K562 (cell line): Measurements from ENCODE around the gene CEACAM18. TPM values are rescaled to one million over a fixed set of nuclear protein-coding genes. Genes with fewer than 3 reads are reported as not detected.
A peak's percentile ranks its signal among the peaks of the same experiment; 100 is the strongest.

Experiments
- ATF6 ChIP-seq: sonication (generic); formaldehyde crosslinking; IDR thresholded peaks from 2 replicates; pipeline ENCODE4 v1.4.0; 2020; ENCODE audit warnings: mild to moderate bottlenecking, missing genetic modification reagents
- BCOR ChIP-seq: fragments of 450-650 bp; IDR thresholded peaks from 2 replicates; pipeline ENCODE4 v1.6.1; 2016
- CBFA2T2 ChIP-seq: fragments of 450-650 bp; conservative IDR thresholded peaks from 2 replicates; pipeline ENCODE4 v1.6.1; 2017; ENCODE audit warnings: mild to moderate bottlenecking
- FOSL1 ChIP-seq: fragments of 200-800 bp; sonication (Bioruptor generic); conservative IDR thresholded peaks from 2 replicates; pipeline ENCODE4 v1.6.1; 2016; ENCODE audit warnings: missing genetic modification characterization, missing compliant biosample characterization
- GTF2A2 ChIP-seq: IDR thresholded peaks from 2 replicates; pipeline ENCODE4 v1.6.1; 2016; ENCODE audit warnings: mild to moderate bottlenecking, missing genetic modification characterization, missing compliant biosample characterization
- HNRNPH1 ChIP-seq: fragments of 200-400 bp; formaldehyde crosslinking; optimal IDR thresholded peaks from 2 replicates; pipeline ENCODE3; 2017; ENCODE audit warnings: low read depth, mild to moderate bottlenecking, low read length, moderate library complexity
- KAT2B ChIP-seq: IDR thresholded peaks from one replicate; pipeline ENCODE4 v1.6.1; 2012; ENCODE audit warnings: low read depth, mild to moderate bottlenecking, control low read depth, inconsistent platforms, low read length, moderate library complexity
- LEF1 ChIP-seq: fragments of 450-650 bp; IDR thresholded peaks from 2 replicates; pipeline ENCODE4 v1.6.1; 2016; ENCODE audit warnings: mild to moderate bottlenecking
- MYBL2 ChIP-seq, 2 experiments: fragments of 450-650 bp in 1 of 2; sonication (generic) in 1 of 2; formaldehyde crosslinking in 1 of 2; IDR thresholded peaks; 2 replicates each; pipeline versions ENCODE4 v1.6.1 to v1.8.1; 2017 to 2022; ENCODE audit warnings: borderline replicate concordance in 1 of 2, inconsistent platforms in 1 of 2, low read depth in 1 of 2, mild to moderate bottlenecking in 1 of 2, missing genetic modification reagents in 1 of 2, moderate library complexity in 1 of 2
- NBN ChIP-seq: fragments of 450-650 bp; IDR thresholded peaks from 2 replicates; pipeline ENCODE4 v1.6.1; 2016; ENCODE audit warnings: low read depth, mild to moderate bottlenecking
- PATZ1 ChIP-seq: fragments of 250-450 bp; sonication (Bioruptor Pico); IDR thresholded peaks from 2 replicates; pipeline ENCODE4 v1.5.0; 2020; ENCODE audit warnings: mild to moderate bottlenecking, borderline replicate concordance
- PHF21A ChIP-seq: fragments of 450-650 bp; IDR thresholded peaks from 2 replicates; pipeline ENCODE4 v1.6.1; 2017; ENCODE audit warnings: low read depth, borderline replicate concordance
- POLR2B ChIP-seq: fragments of 450-650 bp; IDR thresholded peaks from 2 replicates; pipeline ENCODE4 v1.6.1; 2018; ENCODE audit warnings: low read depth; ENCODE audit not compliant: partially characterized antibody
- SREBF1 ChIP-seq: fragments of 150-350 bp; IDR thresholded peaks from 2 replicates; pipeline ENCODE4 v1.6.1; 2014; ENCODE audit warnings: antibody characterized with exemption, low read depth, low read length, borderline replicate concordance
- SRSF7 ChIP-seq: fragments of 200-400 bp; formaldehyde crosslinking; optimal IDR thresholded peaks from 2 replicates; pipeline ENCODE3; 2017; ENCODE audit warnings: mild to moderate bottlenecking, low read depth, low read length
- THAP7 ChIP-seq: fragments of 250-450 bp; sonication (Bioruptor Pico); IDR thresholded peaks from 2 replicates; pipeline ENCODE4 v1.5.0; 2021
- XRCC3 ChIP-seq: fragments of 450-650 bp; IDR thresholded peaks from 2 replicates; pipeline ENCODE4 v1.6.1; 2017; ENCODE audit warnings: mild to moderate bottlenecking, moderate library complexity
- ZBTB9 ChIP-seq: fragments of 450-650 bp; formaldehyde crosslinking; IDR thresholded peaks from 2 replicates; pipeline ENCODE4 v1.4.0; 2020; ENCODE audit warnings: mild to moderate bottlenecking, moderate library complexity
- ZFP1 ChIP-seq: fragments of 450-650 bp; formaldehyde crosslinking; IDR thresholded peaks from 2 replicates; pipeline ENCODE4 v1.4.0; 2020; ENCODE audit warnings: mild to moderate bottlenecking, mixed read lengths
- ZNF280A ChIP-seq: fragments of 450-650 bp; IDR thresholded peaks from 2 replicates; pipeline ENCODE4 v1.6.1; 2018; ENCODE audit warnings: mild to moderate bottlenecking, low read depth; ENCODE audit not compliant: partially characterized antibody
- ZNF551 ChIP-seq: fragments of 250-450 bp; sonication (Bioruptor Pico); IDR thresholded peaks from 2 replicates; pipeline ENCODE4 v1.5.0; 2021; ENCODE audit warnings: mild to moderate bottlenecking, moderate library complexity
- polyA plus RNA-seq, 8 experiments: library from polyadenylated mRNA; depleted of rRNA in 4 of 8; stranded (reverse) in 5 of 8; unstranded in 3 of 8; fragments of >200 nt; fragmentation: Nextera tagmentation in 2 of 8; fragmentation: Illumina TruSeq in 1 of 8; extraction: Ambion mirVana in 2 of 8; extraction: Trizol in 1 of 8; gene quantifications; 2 replicates each; pipeline versions ENCODE4 v1.2.1 to v1.2.3, GENCODE V29; 2011 to 2014; ENCODE audit warnings: inconsistent platforms in 1 of 8, missing spikeins in 1 of 8
- total RNA-seq, 7 experiments: library from RNA; depleted of rRNA in 6 of 7; stranded (reverse); fragments of >200 nt in 6 of 7; fragmentation: Illumina TruSeq in 2 of 7; extraction: Trizol in 2 of 7; gene quantifications; 2 replicates each; pipeline versions ENCODE4 v1.2.1 to v1.2.3, GENCODE V29; 2011 to 2021; ENCODE audit warnings: low replicate concordance in 1 of 7

Gene CEACAM18
- total and polyA plus RNA-seq, 9 of the 15 experiments (the other 6 are each of a cell fraction or from before 2014, with no cell fraction given): 0.08 to 0.24 (median 0.15) TPM; not detected in 3

- no peak for TF ChIP-seq ATF6
- TF ChIP-seq HNRNPH1: no peak
- TF ChIP-seq SREBF1: peak; percentile 71; the same call in 1 of the 2 replicates
- no peak for TF ChIP-seq CBFA2T2
- TF ChIP-seq GTF2A2 (tag): no peak
- no peak for TF ChIP-seq KAT2B
- TF ChIP-seq BCOR: no peak
- no peak for TF ChIP-seq SRSF7
- TF ChIP-seq PHF21A: no peak
- TF ChIP-seq ZBTB9: peak; percentile 72; the same call in 1 of the 2 replicates
- TF ChIP-seq XRCC3: no peak
- no peak for TF ChIP-seq LEF1
- TF ChIP-seq MYBL2 (IDR thresholded peaks at IDR 0.05; ENCODE audit: low read depth): no peak
- no peak for TF ChIP-seq MYBL2 (CRISPR knock-in tag; IDR thresholded peaks at IDR 0.05; ENCODE audit: borderline replicate concordance)
- TF ChIP-seq ZFP1: no peak
- no peak for TF ChIP-seq ZNF280A
- TF ChIP-seq FOSL1: no peak
- TF ChIP-seq THAP7 (CRISPR knock-in tag): no peak
- no peak for TF ChIP-seq PATZ1 (CRISPR knock-in tag)
- TF ChIP-seq ZNF551 (CRISPR knock-in tag): no peak
- no peak for TF ChIP-seq NBN
- no peak for TF ChIP-seq POLR2B
Measured at GRCh38 chr19:51460164-51460992, 18.0 kb upstream of the CEACAM18 start (continued).
